Stimulated activated naive CD8-positive, alpha-beta T cell treated with anti-CD3 and anti-CD28 coated beads, Interleukin-15, Interleukin-2, amounts not matched to agents 100 ng/mL and 50 ng/mL, for 24 hours (primary cell): ENCODE data around the gene ALG9.

Experiments used
- H3K27ac Mint-ChIP-seq: one replicate; pipeline ENCODE4 v1.8.0; 2021; ENCODE audit warnings: mild to moderate bottlenecking, mixed read lengths
- H3K27me3 Mint-ChIP-seq: one replicate; pipeline ENCODE4 v1.8.0; 2021; ENCODE audit warnings: mixed read lengths
- H3K36me3 Mint-ChIP-seq: one replicate; pipeline ENCODE4 v1.8.0; 2021; ENCODE audit warnings: low read depth, mixed read lengths
- H3K4me1 Mint-ChIP-seq: one replicate; pipeline ENCODE4 v1.8.0; 2021; ENCODE audit warnings: low read depth, mixed read lengths
- H3K4me3 Mint-ChIP-seq: one replicate; pipeline ENCODE4 v1.8.0; 2021; ENCODE audit warnings: mild to moderate bottlenecking, mixed read lengths
- H3K9me3 Mint-ChIP-seq: one replicate; pipeline ENCODE4 v1.8.0; 2021; ENCODE audit warnings: mixed read lengths

Gene ALG9

GRCh38 chr11:111852103-111852502 is 19.3 kb downstream of the ALG9 start:
- Mint-ChIP-seq H3K27me3 (no peaks in the 10 kb centered on the region), H3K4me1 (no peaks in the 10 kb centered on the region), H3K27ac (no peak overlapping the region), H3K4me3 (no peak overlapping the region), H3K9me3 (no peaks in the 10 kb centered on the region), H3K36me3 (peaks cover 61% of the 10 kb centered on the region)

GRCh38 chr11:111851636-111852035 is 19.7 kb downstream of the ALG9 start:
- H3K9me3 Mint-ChIP-seq, result no peaks in the 10 kb centered on the region
- H3K27ac Mint-ChIP-seq, result no peak overlapping the region
- H3K4me3 Mint-ChIP-seq, result no peak overlapping the region
- H3K36me3 Mint-ChIP-seq, result peaks cover 60% of the 10 kb centered on the region
- H3K4me1 Mint-ChIP-seq, result no peaks in the 10 kb centered on the region
- H3K27me3 Mint-ChIP-seq, result no peaks in the 10 kb centered on the region

GRCh38 chr11:111851067-111851466 is 20.3 kb downstream of the ALG9 start:
- no peak overlapping the region for H3K27ac Mint-ChIP-seq
- H3K4me3 Mint-ChIP-seq, result no peak overlapping the region
- peaks cover 60% of the 10 kb centered on the region for H3K36me3 Mint-ChIP-seq
- H3K9me3 Mint-ChIP-seq, result no peaks in the 10 kb centered on the region
- no peaks in the 10 kb centered on the region for H3K27me3 Mint-ChIP-seq
- no peaks in the 10 kb centered on the region for H3K4me1 Mint-ChIP-seq

- no peaks in the 10 kb centered on the region for H3K4me1 Mint-ChIP-seq
- no peaks in the 10 kb centered on the region for H3K27me3 Mint-ChIP-seq
- peaks cover 51% of the 10 kb centered on the region for H3K36me3 Mint-ChIP-seq
- no peak overlapping the region for H3K4me3 Mint-ChIP-seq
- H3K27ac Mint-ChIP-seq, result no peak overlapping the region
- H3K9me3 Mint-ChIP-seq, result no peaks in the 10 kb centered on the region
These were observed 21.8 kb downstream of the ALG9 start for GRCh38 chr11:111849631-111850030.

- Mint-ChIP-seq H3K27ac (no peak overlapping the region), H3K36me3 (peaks cover 42% of the 10 kb centered on the region), H3K4me1 (no peaks in the 10 kb centered on the region), H3K9me3 (no peaks in the 10 kb centered on the region), H3K4me3 (no peak overlapping the region), H3K27me3 (no peaks in the 10 kb centered on the region)
These were observed 24.7 kb downstream of the ALG9 start for GRCh38 chr11:111846636-111847035.

GRCh38 chr11:111846063-111846462 is 25.3 kb downstream of the ALG9 start:
- peaks cover 40% of the 10 kb centered on the region for H3K36me3 Mint-ChIP-seq
- no peak overlapping the region for H3K4me3 Mint-ChIP-seq
- no peak overlapping the region for H3K27ac Mint-ChIP-seq
- H3K9me3 Mint-ChIP-seq, result no peaks in the 10 kb centered on the region
- H3K4me1 Mint-ChIP-seq, result no peaks in the 10 kb centered on the region
- no peaks in the 10 kb centered on the region for H3K27me3 Mint-ChIP-seq

- no peak overlapping the region for H3K27ac Mint-ChIP-seq
- no peak overlapping the region for H3K4me3 Mint-ChIP-seq
- no peaks in the 10 kb centered on the region for H3K27me3 Mint-ChIP-seq
- H3K4me1 Mint-ChIP-seq, result no peaks in the 10 kb centered on the region
- peaks cover 39% of the 10 kb centered on the region for H3K36me3 Mint-ChIP-seq
- H3K9me3 Mint-ChIP-seq, result no peaks in the 10 kb centered on the region
These were observed 25.9 kb downstream of the ALG9 start for GRCh38 chr11:111845276-111846028.

- H3K4me1 Mint-ChIP-seq, result no peaks in the 10 kb centered on the region
- H3K36me3 Mint-ChIP-seq, result peaks cover 28% of the 10 kb centered on the region
- H3K4me3 Mint-ChIP-seq, result no peak overlapping the region
- no peak overlapping the region for H3K27ac Mint-ChIP-seq
- H3K27me3 Mint-ChIP-seq, result no peaks in the 10 kb centered on the region
- no peaks in the 10 kb centered on the region for H3K9me3 Mint-ChIP-seq
These were observed 27.7 kb downstream of the ALG9 start for GRCh38 chr11:111843661-111844060.

- Mint-ChIP-seq H3K4me1 (peaks cover 7% of the 10 kb centered on the region), H3K27ac (no peak overlapping the region), H3K9me3 (no peaks in the 10 kb centered on the region), H3K36me3 (peaks cover 28% of the 10 kb centered on the region), H3K27me3 (no peaks in the 10 kb centered on the region), H3K4me3 (no peak overlapping the region)
These were observed 29.9 kb downstream of the ALG9 start for GRCh38 chr11:111841370-111842053.

GRCh38 chr11:111840143-111840542 is 31.2 kb downstream of the ALG9 start:
- Mint-ChIP-seq H3K9me3 (no peaks in the 10 kb centered on the region), H3K36me3 (peaks cover 38% of the 10 kb centered on the region), H3K27ac (no peak overlapping the region), H3K4me1 (peaks cover 8% of the 10 kb centered on the region), H3K27me3 (no peaks in the 10 kb centered on the region), H3K4me3 (no peak overlapping the region)

GRCh38 chr11:111838054-111838453 is 33.3 kb downstream of the ALG9 start:
- Mint-ChIP-seq H3K4me3 (no peak overlapping the region), H3K27me3 (no peaks in the 10 kb centered on the region), H3K36me3 (peaks cover 38% of the 10 kb centered on the region), H3K4me1 (peaks cover 8% of the 10 kb centered on the region), H3K9me3 (no peaks in the 10 kb centered on the region), H3K27ac (no peak overlapping the region)

- peaks cover 8% of the 10 kb centered on the region for H3K4me1 Mint-ChIP-seq
- no peak overlapping the region for H3K27ac Mint-ChIP-seq
- no peak overlapping the region for H3K4me3 Mint-ChIP-seq
- no peaks in the 10 kb centered on the region for H3K27me3 Mint-ChIP-seq
- peaks cover 38% of the 10 kb centered on the region for H3K36me3 Mint-ChIP-seq
- no peaks in the 10 kb centered on the region for H3K9me3 Mint-ChIP-seq
These were observed 34.0 kb downstream of the ALG9 start for GRCh38 chr11:111837366-111837891.

GRCh38 chr11:111836721-111837120 is 34.7 kb downstream of the ALG9 start:
- H3K36me3 Mint-ChIP-seq, result peaks cover 38% of the 10 kb centered on the region
- peaks cover 8% of the 10 kb centered on the region for H3K4me1 Mint-ChIP-seq
- H3K9me3 Mint-ChIP-seq, result no peaks in the 10 kb centered on the region
- H3K27ac Mint-ChIP-seq, result no peak overlapping the region
- no peaks in the 10 kb centered on the region for H3K27me3 Mint-ChIP-seq
- H3K4me3 Mint-ChIP-seq, result no peak overlapping the region

GRCh38 chr11:111836162-111836561 is 35.2 kb downstream of the ALG9 start:
- Mint-ChIP-seq H3K4me1 (peaks cover 8% of the 10 kb centered on the region), H3K27ac (no peak overlapping the region), H3K36me3 (peaks cover 41% of the 10 kb centered on the region), H3K9me3 (no peaks in the 10 kb centered on the region), H3K27me3 (no peaks in the 10 kb centered on the region), H3K4me3 (no peak overlapping the region)

- Mint-ChIP-seq H3K4me3 (no peak overlapping the region), H3K36me3 (peaks cover 36% of the 10 kb centered on the region), H3K4me1 (peaks cover 8% of the 10 kb centered on the region), H3K27ac (no peak overlapping the region), H3K27me3 (no peaks in the 10 kb centered on the region), H3K9me3 (no peaks in the 10 kb centered on the region)
These were observed 35.7 kb downstream of the ALG9 start for GRCh38 chr11:111835665-111836064.
